ENCODE measurements around the gene TJP1. TPM values are rescaled to one million over a fixed set of nuclear protein-coding genes. Genes with fewer than 3 reads are reported as not detected.
A peak's percentile ranks its signal among the peaks of the same experiment; 100 is the strongest.

Gene TJP1
- total and polyA plus RNA-seq, 2 of the 8 experiments (the other 6 are each of a cell fraction or from before 2014, with no cell fraction given), result 46.3 to 138 TPM

- H3K27me3 ChIP-seq (replicated peaks in 1 of 4; ENCODE audit: control insufficient read depth in 3 of 4, extremely low read depth in 1 of 4, insufficient read depth in 3 of 4, low read length in 3 of 4), result no peaks in the 10 kb centered on the region
- H2BK5ac ChIP-seq (ENCODE audit: low read depth, low read length), result no peak overlapping the region
- CTCF ChIA-PET (ENCODE audit: partially characterized antibody), result interaction anchor here (0.6 to 2.0 kb wide), 9 partner anchors 27 to 761 kb away, joined by 3 to 6 read pairs (median 3); no protein-coding TSS in a partner anchor
- H2BK15ac ChIP-seq (ENCODE audit: low read length), result no peak overlapping the region
- 0 out of 2 replicates have a peak overlapping the region, but pooled peaks have one; percentile 27 for H2BK12ac ChIP-seq (ENCODE audit: low read depth, low read length)
- H4K20me1 ChIP-seq (replicated peaks in 1 of 2; ENCODE audit: control insufficient read depth in 1 of 2, insufficient read depth in 2 of 2, low read length in 2 of 2), result no peaks in the 10 kb centered on the region
- POLR2A ChIA-PET (ENCODE audit: partially characterized antibody), result no interaction called here
- H2BK120ac ChIP-seq (replicated peaks; ENCODE audit: low read depth, low read length), result peak overlapping the region; percentile 66
- H3K23me2 ChIP-seq (ENCODE audit: low read depth, low read length), result peaks cover 8% of the 10 kb centered on the region; the same call in 1 of the 2 replicates
- peaks cover 0 to 8% (median 1%) of the 10 kb centered on the region in 4 experiments; a peak in 6 of 7 replicates for H3K4me1 ChIP-seq (replicated peaks in 1 of 4; ENCODE audit: control insufficient read depth in 3 of 4, insufficient read depth in 4 of 4, low read length in 3 of 4)
- no peaks in the 10 kb centered on the region for H3K9me3 ChIP-seq (ENCODE audit: insufficient read depth in 2 of 2, low read depth in 1 of 2, low read length in 1 of 2)
- no peaks in the 10 kb centered on the region for H3K79me2 ChIP-seq (ENCODE audit: control insufficient read depth in 1 of 2, insufficient read depth in 2 of 2, low read length in 2 of 2)
- H2BK20ac ChIP-seq (ENCODE audit: low read length), result 0 out of 2 replicates have a peak overlapping the region, but pooled peaks have one; percentile 86
- no peaks in the 10 kb centered on the region for H3K36me3 ChIP-seq (ENCODE audit: control insufficient read depth in 2 of 4, insufficient read depth in 4 of 4, low read length in 3 of 4)
- FAIRE-seq (no peak), DNase-seq (ENCODE audit: low read depth in 1 of 2, low spot score in 2 of 2) (peak in 1 of 2 experiments; percentile 33)
- no peak overlapping the region for H2AFZ ChIP-seq (ENCODE audit: low read length)
- no peak overlapping the region for H3K56ac ChIP-seq (replicated peaks; ENCODE audit: insufficient read length, low read depth, low read length)
- no peak overlapping the region for H3K4me2 ChIP-seq (ENCODE audit: insufficient read depth in 1 of 2, low read depth in 2 of 2, low read length in 2 of 2)
- no peak overlapping the region for H3K27ac ChIP-seq (ENCODE audit: low read depth, low read length)
- no peak overlapping the region for H3K4ac ChIP-seq (replicated peaks; ENCODE audit: insufficient read length, low read depth, low read length)
- H3K79me1 ChIP-seq (ENCODE audit: low read depth, low read length), result no peaks in the 10 kb centered on the region
- H4K5ac ChIP-seq (ENCODE audit: insufficient read length, low read depth, low read length), result no peak overlapping the region
- 89% methylated on average over 13 of the region's 13 CpGs; no CpG with 5 or more reads in 1 of the 2 experiments for WGBS, 2 experiments (ENCODE audit: extremely low coverage in 1 of 2, insufficient coverage in 1 of 2, insufficient read length in 1 of 2, insufficient replicate concordance in 2 of 2, low coverage in 1 of 2, low lambda C conversion rate in 2 of 2, missing lambda C conversion rate in 1 of 2)
- H3K23ac ChIP-seq (ENCODE audit: insufficient read length), result no peak overlapping the region
- H3K18ac ChIP-seq (ENCODE audit: extremely low read depth, low read length), result no peak overlapping the region; the same call in 1 of the 2 replicates
- no peak overlapping the region for H2AK5ac ChIP-seq (ENCODE audit: low read depth, low read length)
- no peak overlapping the region for H3K14ac ChIP-seq (ENCODE audit: insufficient read length)
- no peak overlapping the region for H3K4me3 ChIP-seq (ENCODE audit: extremely low read depth in 1 of 4, insufficient read depth in 2 of 4, low read depth in 3 of 4, low read length in 4 of 4)
- H3K9ac ChIP-seq (replicated peaks in 1 of 4; ENCODE audit: extremely low read depth in 1 of 4, low read depth in 3 of 4, low read length in 3 of 4), result no peak overlapping the region
- no peak overlapping the region; the same call in 1 of the 2 replicates for H4K8ac ChIP-seq (ENCODE audit: extremely low read depth, insufficient read depth, low read length)
- TF ChIP-seq BCL11A (IDR thresholded peaks at IDR 0.05; ENCODE audit: low read depth in 2 of 2, low read length in 2 of 2), result no peak
- H4K91ac ChIP-seq (replicated peaks; ENCODE audit: insufficient read length, low read length), result peak overlapping the region; percentile 30
Observed at GRCh38 chr15:29670998-29671981, 151.0 kb downstream of the TJP1 start.
